ENCODE data around the gene SLC8A2. TPM values are rescaled to one million over a fixed set of nuclear protein-coding genes. Genes with fewer than 3 reads are reported as not detected.

SLC8A2 gene
- total and polyA plus RNA-seq, 10 of the 15 experiments (the other 5 are each of a cell fraction or from before 2014, with no cell fraction given): not detected

- POLR2A ChIA-PET: no interaction called here
- RAD21 ChIA-PET (ENCODE audit: unreplicated experiment): no interaction called here
- in situ Hi-C loops (cut with MboI): no loop called here
- no TSS peak for BruUV-seq (replicated peaks)
- no peak overlapping the region for H3K4me3 ChIP-seq
- 30% methylated on average over 10 of the region's 10 CpGs for WGBS (ENCODE audit: insufficient coverage, insufficient replicate concordance, low lambda C conversion rate, missing lambda C conversion rate)
- H3K4me2 ChIP-seq (ENCODE audit: control insufficient read depth, insufficient read depth): no peak overlapping the region
- CTCF ChIA-PET: interaction anchor here (1.1 kb wide), 1 partner anchor 48 kb away, joined by 3 read pairs; no protein-coding TSS in a partner anchor
- peaks cover 2 to 4% of the 10 kb centered on the region in 2 experiments; a peak in 2 of 4 replicates for H3K27me3 ChIP-seq (replicated peaks in 1 of 2; ENCODE audit: control insufficient read depth in 2 of 2, insufficient read depth in 2 of 2, low read length in 1 of 2)
- no peaks in the 10 kb centered on the region for H4K20me1 ChIP-seq (ENCODE audit: control insufficient read depth, insufficient read depth)
- intact Hi-C loops (cut with micrococcal nuclease; ENCODE audit: unreplicated experiment): no loop called here
- no peak overlapping the region for H3K27ac ChIP-seq (ENCODE audit: control insufficient read depth, insufficient read depth)
- H3K9ac ChIP-seq (ENCODE audit: control insufficient read depth, insufficient read depth, low read length): no peak overlapping the region
- no peak for TF ChIP-seq NBN (IDR thresholded peaks at IDR 0.05)
- TF ChIP-seq NR2C2 (IDR thresholded peaks at IDR 0.05; ENCODE audit: borderline replicate concordance, control insufficient read depth, insufficient read length, low read depth): no peak
- TF ChIP-seq SMAD1 (IDR thresholded peaks at IDR 0.05; ENCODE audit: low read depth, partially characterized antibody): no peak
- TF ChIP-seq SREBF2 (IDR thresholded peaks at IDR 0.05; ENCODE audit: low read length): no peak
- no peak for TF ChIP-seq PAX5 (IDR thresholded peaks at IDR 0.05; ENCODE audit: borderline replicate concordance, low read depth, low read length)
- no peak for TF ChIP-seq SPI1 (IDR thresholded peaks at IDR 0.05; ENCODE audit: borderline replicate concordance, insufficient read depth, low read depth, low read length)
- TF ChIP-seq NFYA (IDR thresholded peaks at IDR 0.05; ENCODE audit: borderline replicate concordance, low read depth, low read length): no peak
- no peak for TF ChIP-seq MYC (IDR thresholded peaks at IDR 0.05; ENCODE audit: insufficient read depth, insufficient read length, insufficient replicate concordance, low read length, severe bottlenecking)
- TF ChIP-seq SUPT20H (IDR thresholded peaks at IDR 0.05; ENCODE audit: borderline replicate concordance, control insufficient read depth, low read depth, low read length): no peak
- no peak for TF ChIP-seq SKIL (IDR thresholded peaks at IDR 0.05; ENCODE audit: low read depth, poor library complexity, severe bottlenecking)
- TF ChIP-seq ZBED1 (IDR thresholded peaks at IDR 0.05; ENCODE audit: borderline replicate concordance): no peak
- TF ChIP-seq MAX (IDR thresholded peaks at IDR 0.05; ENCODE audit: low read depth, low read length): no peak
- TF ChIP-seq POLR2AphosphoS5 (IDR thresholded peaks at IDR 0.05; ENCODE audit: low read length): no peak
- no peak for TF ChIP-seq CHD4 (IDR thresholded peaks at IDR 0.05)
- TF ChIP-seq STAT3 (IDR thresholded peaks at IDR 0.05; ENCODE audit: low read depth, low read length): no peak
- H3K9me3 ChIP-seq (replicated peaks; ENCODE audit: control insufficient read depth, insufficient read depth, low read length): no peaks in the 10 kb centered on the region
- DNase-seq (ENCODE audit: low read depth, low spot score) (no peak), ATAC-seq (no peak), FAIRE-seq (no peak)
- H3K4me1 ChIP-seq (ENCODE audit: control insufficient read depth, insufficient read depth, low read length): no peaks in the 10 kb centered on the region
- no peaks in the 10 kb centered on the region for H3K79me2 ChIP-seq (ENCODE audit: control insufficient read depth, insufficient read depth, low read length)
- H3K36me3 ChIP-seq (ENCODE audit: control insufficient read depth in 2 of 2, insufficient read depth in 2 of 2, low read length in 1 of 2): no peaks in the 10 kb centered on the region
- no peak overlapping the region for H2AFZ ChIP-seq (ENCODE audit: control insufficient read depth, low read depth, low read length)
- SMC1A ChIA-PET (ENCODE audit: uncharacterized antibody, unreplicated experiment): no interaction called here
Observed at GRCh38 chr19:47464675-47465419, 6.8 kb downstream of the SLC8A2 start.
